WTC11 (cell line): ENCODE data around the gene AMPD1.

ENCODE experiments used
- CTCF ChIP-seq: fragments of 200-600 bp; IDR thresholded peaks from 2 replicates; pipeline ENCODE4 v1.8.0; 2022; ENCODE audit warnings: antibody characterized with exemption
- MYBL2 ChIP-seq: sonication (generic); formaldehyde crosslinking; IDR thresholded peaks from 2 replicates; pipeline ENCODE4 v1.8.1; 2023; ENCODE audit warnings: mild to moderate bottlenecking, moderate library complexity, missing genetic modification reagents
- NFYB ChIP-seq: sonication (generic); formaldehyde crosslinking; conservative IDR thresholded peaks from 2 replicates; pipeline ENCODE4 v1.8.0; 2022; ENCODE audit warnings: low read depth, missing genetic modification reagents
- NR2C2 ChIP-seq: sonication (generic); formaldehyde crosslinking; IDR thresholded peaks from 2 replicates; pipeline ENCODE4 v1.8.0; 2022; ENCODE audit warnings: mild to moderate bottlenecking, missing genetic modification reagents
- RELA ChIP-seq: sonication (generic); formaldehyde crosslinking; IDR thresholded peaks from 2 replicates; pipeline ENCODE4 v1.8.1; 2022; ENCODE audit warnings: missing genetic modification reagents, mild to moderate bottlenecking, borderline replicate concordance
- USF1 ChIP-seq: sonication (generic); formaldehyde crosslinking; IDR thresholded peaks from 2 replicates; pipeline ENCODE4 v1.8.0; 2022; ENCODE audit warnings: mild to moderate bottlenecking, missing genetic modification reagents

GRCh38 chr1:114718661-114719423, 23.5 kb upstream of the AMPD1 start:
- TF ChIP-seq NR2C2 (CRISPR knock-in tag) (no peak), MYBL2 (CRISPR knock-in tag) (no peak), CTCF (no peak), NFYB (CRISPR knock-in tag) (no peak), USF1 (CRISPR knock-in tag) (no peak), RELA (no peak)
